AML-193 (cell line): Measurements from ENCODE around the gene APP.
A peak's percentile ranks its signal among the peaks of the same experiment; 100 is the strongest.

Source experiments
- DNase-seq, 2 experiments: peaks; one replicate each; lab custom pipeline; 2025; lab: John Stamatoyannopoulos, UW

The APP gene

DNA sequence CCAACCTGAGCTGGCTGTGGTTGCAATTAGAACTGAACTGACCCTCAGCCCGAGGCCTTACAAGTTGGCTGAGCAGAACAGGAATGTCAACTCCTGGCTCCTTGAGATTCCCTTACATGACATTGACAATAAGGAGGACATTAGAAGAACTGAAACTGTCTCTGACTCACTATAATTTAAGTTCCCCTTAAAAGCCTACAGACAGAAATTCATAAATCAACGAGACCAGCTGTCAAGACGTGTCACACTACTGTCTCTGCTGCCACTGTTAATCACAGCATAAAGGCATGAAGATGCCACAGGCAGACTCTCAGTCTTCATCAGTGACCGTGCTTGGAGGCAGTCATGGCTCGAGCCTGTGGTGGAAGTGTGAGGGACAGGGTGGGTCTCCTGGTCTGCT is 267.0 kb downstream of the APP start:
- no peak for DNase-seq

- no peak for DNase-seq
Measured at GRCh38 chr21:25901330-25901979, 269.1 kb downstream of the APP start.

GRCh38 chr21:25898671-25899070 is 271.9 kb downstream of the APP start:
- no peak for DNase-seq

DNA sequence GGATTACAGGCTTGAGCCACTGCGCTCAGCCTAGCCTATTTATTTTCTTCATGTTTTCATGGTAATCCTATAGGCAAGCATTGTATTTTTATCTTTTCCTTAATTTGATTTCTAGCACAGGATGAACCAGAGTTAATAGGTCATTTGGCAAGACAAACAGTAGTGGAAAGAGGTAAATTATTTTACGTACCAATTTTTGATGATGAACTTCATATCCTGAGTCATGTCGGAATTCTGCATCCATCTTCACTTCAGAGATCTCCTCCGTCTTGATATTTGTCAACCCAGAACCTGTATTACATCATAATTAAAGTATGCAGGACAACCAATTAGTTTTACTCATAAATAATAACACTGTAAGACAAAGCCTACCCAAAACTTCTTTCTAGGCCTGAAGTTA is 273.2 kb downstream of the APP start:
- no peak for DNase-seq

DNA sequence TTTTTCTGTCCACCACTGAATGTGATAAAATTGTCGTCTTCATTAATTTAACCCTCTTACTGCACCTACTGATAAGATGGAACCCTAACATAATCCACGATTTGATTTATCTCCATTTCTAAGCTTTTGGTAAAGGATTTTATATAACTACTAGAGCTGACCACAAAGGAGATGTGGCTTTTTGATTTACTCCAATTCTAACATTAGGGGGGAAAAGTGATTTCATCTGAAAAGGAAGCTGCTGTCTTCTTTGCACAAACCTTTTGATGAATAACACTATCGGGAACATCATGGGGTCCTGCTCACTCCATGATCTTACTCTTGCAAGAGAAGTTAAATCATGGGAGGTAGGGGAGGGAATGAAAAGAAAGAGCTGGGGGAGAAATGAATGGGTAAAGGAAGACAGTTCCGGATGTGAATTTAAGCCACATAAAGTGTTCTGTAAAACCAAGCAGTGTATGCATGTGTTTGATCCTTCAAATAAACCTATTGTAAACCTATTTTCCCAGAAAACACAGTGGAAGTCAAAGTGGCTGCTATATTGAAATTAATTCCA is 274.0 kb downstream of the APP start:
- no peak for DNase-seq

GRCh38 chr21:25895565-25896205 is 274.9 kb downstream of the APP start:
- DNase-seq, result peak; percentile 5 to 9

DNA sequence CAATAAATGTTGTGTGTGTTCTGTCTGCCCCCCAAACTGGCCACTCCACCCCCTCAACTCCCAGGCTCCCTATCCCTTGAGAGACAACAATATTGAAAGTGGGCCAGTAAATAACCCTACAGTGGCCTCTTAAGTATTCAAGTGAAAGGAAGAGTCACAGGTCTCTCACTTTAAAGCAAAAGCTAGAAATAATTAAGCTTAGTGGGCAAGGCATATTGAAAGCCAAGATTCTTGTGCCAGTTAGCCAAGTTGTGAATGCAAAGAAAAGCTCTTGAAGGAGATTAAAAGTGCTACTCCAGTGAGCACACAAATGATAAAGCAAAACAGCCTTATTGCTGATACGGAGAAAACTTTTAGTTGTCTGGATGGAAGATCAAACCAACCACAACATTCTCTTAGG is 277.4 kb downstream of the APP start:
- DNase-seq, result no peak

- DNase-seq, result no peak
Measured at GRCh38 chr21:25891596-25891995, 279.0 kb downstream of the APP start.

- DNase-seq, result no peak
Measured at GRCh38 chr21:25890001-25890400, 280.6 kb downstream of the APP start.

- no peak for DNase-seq
Measured at GRCh38 chr21:25888711-25889110, 281.9 kb downstream of the APP start.

DNA sequence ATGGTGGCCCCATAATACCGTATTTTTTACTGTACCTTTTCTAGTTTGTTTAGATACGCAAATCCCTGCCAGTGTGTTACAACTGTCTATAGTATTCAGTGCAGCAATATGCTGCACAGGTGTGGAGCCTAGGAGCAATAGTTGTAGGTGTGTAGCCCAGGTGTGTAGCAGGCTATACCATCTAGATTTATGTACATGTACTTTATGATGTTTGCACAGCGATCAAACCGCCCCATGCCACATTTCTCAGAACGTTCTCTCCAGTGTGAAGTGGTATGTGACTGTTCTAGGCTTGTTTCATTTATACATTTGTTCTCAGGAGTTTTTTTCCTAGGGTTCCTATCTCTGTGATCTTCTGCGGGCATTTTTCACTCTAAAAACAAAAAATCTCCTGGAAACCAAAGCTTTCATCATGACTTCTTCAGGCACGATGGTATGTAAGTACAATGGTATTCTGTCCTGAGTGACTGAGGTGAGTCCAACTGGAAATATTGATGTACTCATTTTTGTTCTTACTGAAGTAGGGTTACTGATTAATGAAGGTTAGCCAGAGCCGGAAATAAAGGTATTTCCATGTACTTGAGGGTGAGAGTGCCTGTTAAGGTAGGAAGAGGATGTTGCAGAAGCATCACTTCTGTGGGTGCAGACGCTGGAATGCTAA is 282.8 kb downstream of the APP start:
- no peak for DNase-seq

- no peak for DNase-seq
Measured at GRCh38 chr21:25887166-25887565, 283.4 kb downstream of the APP start.

GRCh38 chr21:25885880-25886279 is 284.7 kb downstream of the APP start:
- no peak for DNase-seq

DNA sequence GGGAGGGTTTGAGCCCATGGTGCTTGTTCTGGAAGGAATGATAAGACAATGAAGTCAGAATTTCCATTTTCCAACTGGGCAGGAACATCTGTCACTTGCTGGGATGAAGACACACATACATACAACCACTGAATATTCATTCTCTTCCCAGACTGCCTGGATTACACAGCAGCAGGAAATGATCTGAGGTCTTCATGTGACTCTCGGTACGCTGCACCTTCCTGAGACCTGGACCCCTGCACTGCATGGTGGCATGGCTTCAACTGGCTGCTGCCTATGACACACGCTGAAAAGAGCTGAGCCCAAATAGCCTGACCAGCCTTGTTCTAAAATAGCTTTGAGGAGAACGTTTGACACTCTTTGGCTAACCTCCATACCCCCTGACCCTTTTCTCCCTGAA is 285.2 kb downstream of the APP start:
- DNase-seq, result no peak

GRCh38 chr21:25884311-25884710 is 286.3 kb downstream of the APP start:
- DNase-seq, result no peak

- DNase-seq, result peak; percentile 27 to 30
Measured at GRCh38 chr21:25881524-25882376, 288.8 kb downstream of the APP start.

GRCh38 chr21:25879203-25879602 is 291.4 kb downstream of the APP start:
- DNase-seq, result no peak

GRCh38 chr21:25878344-25878743 is 292.2 kb downstream of the APP start:
- DNase-seq, result no peak

GRCh38 chr21:25872271-25872670 is 298.3 kb downstream of the APP start:
- no peak for DNase-seq

DNA sequence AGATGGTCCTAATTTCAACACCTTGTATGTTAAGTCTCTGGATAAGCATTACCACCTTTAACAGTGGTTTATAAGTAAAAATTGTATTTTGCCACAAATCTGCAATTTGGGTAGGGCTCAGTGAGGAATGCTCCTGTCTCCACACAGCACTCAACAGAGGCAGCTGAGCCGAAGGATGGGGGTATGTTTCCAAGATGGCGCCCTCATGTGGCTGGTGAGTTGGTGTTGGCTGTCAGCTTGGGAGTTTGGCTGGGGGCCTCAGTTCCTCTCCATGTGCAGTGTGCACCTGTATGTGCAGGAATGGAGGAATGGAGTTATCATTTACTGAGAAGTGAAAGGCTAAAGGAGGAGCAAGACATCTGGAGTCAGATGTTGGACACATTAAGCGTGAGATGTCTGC is 299.0 kb downstream of the APP start:
- DNase-seq, result no peak

GRCh38 chr21:25870084-25870483 is 300.5 kb downstream of the APP start:
- DNase-seq, result no peak

DNA sequence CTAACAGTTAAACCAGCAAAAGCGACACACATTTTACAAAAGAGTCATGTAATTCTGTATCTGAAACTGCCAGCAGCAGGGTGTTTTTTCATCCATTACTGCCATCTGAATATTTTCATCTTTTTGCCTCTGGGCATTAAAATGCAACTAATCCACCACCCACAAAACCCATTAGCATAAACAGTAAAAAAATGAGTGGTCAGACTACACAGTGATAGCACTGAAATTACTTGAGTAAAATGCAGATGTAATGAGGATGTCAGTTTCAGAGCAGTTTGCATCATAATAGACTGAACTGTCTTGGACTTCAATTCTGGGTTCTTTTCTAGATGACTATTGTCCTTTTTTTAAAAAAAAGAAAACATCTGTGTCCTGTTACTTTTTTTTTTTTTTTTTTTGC is 303.5 kb downstream of the APP start:
- DNase-seq, result no peak
